Type B pancreatic cell (in vitro differentiated cells): ENCODE measurements around the gene MYL4. TPM values are rescaled to one million over a fixed set of nuclear protein-coding genes. Genes with fewer than 3 reads are reported as not detected.
"Not testable (repeated sequence)": the region's sequence is repeated elsewhere in the genome, so short reads cannot be mapped to it uniquely, and the experiment has no call there.

Experiments used
- DNase-seq: peaks from one replicate; pipeline ENCODE4 v3.0.0; 2021; ENCODE audit warnings: mixed read lengths; ENCODE audit not compliant: unreplicated experiment; ENCODE audit errors: extremely low spot score
- H3K27ac Mint-ChIP-seq: 2 replicates; pipeline ENCODE4 v1.8.0; 2021; ENCODE audit warnings: mild to moderate bottlenecking, mixed read lengths
- H3K27me3 Mint-ChIP-seq: 2 replicates; pipeline ENCODE4 v1.8.0; 2021; ENCODE audit warnings: mixed read lengths
- H3K36me3 Mint-ChIP-seq: 2 replicates; pipeline ENCODE4 v1.8.0; 2021; ENCODE audit warnings: mixed read lengths
- H3K4me1 Mint-ChIP-seq: one replicate; pipeline ENCODE4 v1.8.0; 2021; ENCODE audit warnings: mixed read lengths; ENCODE audit not compliant: unreplicated experiment
- H3K4me3 Mint-ChIP-seq: 2 replicates; pipeline ENCODE4 v1.8.0; 2021; ENCODE audit warnings: mild to moderate bottlenecking, mixed read lengths
- H3K9me3 Mint-ChIP-seq: 2 replicates; pipeline ENCODE4 v1.8.0; 2021; ENCODE audit warnings: mixed read lengths
- CTCF ChIP-seq: fragments of 200-600 bp; sonication (generic); conservative IDR thresholded peaks from 2 replicates; pipeline ENCODE4 v1.5.0; 2021; ENCODE audit warnings: antibody characterized with exemption, mild to moderate bottlenecking
- total RNA-seq: library from RNA; stranded (reverse); gene quantifications from 2 replicates; pipeline ENCODE4 v1.2.1, GENCODE V29; 2021; ENCODE audit warnings: low replicate concordance

The MYL4 gene
- total RNA-seq, 1 donor from 2014 or later = 5.1 TPM

GRCh38 chr17:47180337-47180736 lies 28.8 kb upstream of the MYL4 start:
- DNase-seq = no peak
- no peak overlapping the region for H3K4me3 Mint-ChIP-seq
- H3K36me3 Mint-ChIP-seq = peaks cover 23% of the 10 kb centered on the region
- no peaks in the 10 kb centered on the region for H3K9me3 Mint-ChIP-seq
- H3K27ac Mint-ChIP-seq = no peak overlapping the region
- TF ChIP-seq CTCF = no peak
- no peaks in the 10 kb centered on the region for H3K27me3 Mint-ChIP-seq
- H3K4me1 Mint-ChIP-seq = peaks cover 15% of the 10 kb centered on the region

DNA sequence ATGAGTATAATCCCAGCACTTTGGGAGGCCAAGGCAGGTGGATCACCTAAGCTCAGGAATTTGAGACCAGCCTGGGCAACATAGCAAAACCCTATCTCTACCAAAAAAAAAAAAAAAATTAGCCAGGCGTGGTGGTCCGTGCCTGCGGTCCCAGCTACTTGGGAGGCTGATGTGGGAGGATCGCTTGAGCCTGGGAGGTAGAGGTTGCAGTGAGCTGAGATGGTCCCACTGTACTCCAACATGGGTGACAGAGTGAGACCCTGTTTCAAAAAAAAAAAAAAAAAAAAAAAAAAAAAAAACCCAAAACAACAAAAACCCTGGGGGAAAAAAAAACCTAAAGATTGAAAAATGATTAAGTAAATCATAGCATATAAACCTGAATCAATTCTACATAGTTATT lies 28.2 kb upstream of the MYL4 start:
- H3K4me3 Mint-ChIP-seq, H3K9me3 Mint-ChIP-seq, H3K27me3 Mint-ChIP-seq, DNase-seq, H3K27ac Mint-ChIP-seq: not testable (repeated sequence)
- Mint-ChIP-seq H3K36me3 (peaks cover 25% of the 10 kb centered on the region), H3K4me1 (peaks cover 18% of the 10 kb centered on the region)

DNA sequence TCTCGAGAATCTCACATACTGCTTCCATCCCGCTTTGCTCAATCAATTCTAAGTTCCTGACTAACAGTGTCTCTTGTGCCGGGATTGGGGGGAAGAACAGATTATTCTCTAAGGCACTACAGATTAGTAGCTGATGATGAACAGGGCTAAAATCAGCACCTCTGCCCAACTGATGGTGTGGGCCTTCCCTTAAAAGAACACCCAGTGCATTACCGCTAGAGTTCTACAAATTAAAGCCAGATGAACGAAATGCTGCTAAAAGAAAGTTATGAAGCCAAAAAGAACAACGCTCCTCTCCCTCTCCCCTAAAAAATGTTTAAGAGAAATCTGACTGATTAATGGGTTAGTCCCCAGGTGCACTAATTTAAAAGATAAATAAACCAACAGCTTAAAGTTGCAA lies 24.5 kb upstream of the MYL4 start:
- no peaks in the 10 kb centered on the region for H3K27me3 Mint-ChIP-seq
- H3K36me3 Mint-ChIP-seq = peaks cover 16% of the 10 kb centered on the region
- no peak overlapping the region for H3K27ac Mint-ChIP-seq
- H3K4me1 Mint-ChIP-seq = peaks cover 31% of the 10 kb centered on the region
- DNase-seq = no peak
- peak overlapping the region; percentile 43 for H3K4me3 Mint-ChIP-seq
- no peaks in the 10 kb centered on the region for H3K9me3 Mint-ChIP-seq
- TF ChIP-seq CTCF = no peak

- H3K4me1 Mint-ChIP-seq = peaks cover 35% of the 10 kb centered on the region
- TF ChIP-seq CTCF = no peak
- peak overlapping the region; percentile 97 for H3K4me3 Mint-ChIP-seq
- DNase-seq = no peak
- H3K27ac Mint-ChIP-seq = peak overlapping the region; percentile 98
- no peaks in the 10 kb centered on the region for H3K27me3 Mint-ChIP-seq
- H3K36me3 Mint-ChIP-seq = peaks cover 10% of the 10 kb centered on the region
- H3K9me3 Mint-ChIP-seq = no peaks in the 10 kb centered on the region
These were observed 20.8 kb upstream of the MYL4 start for GRCh38 chr17:47188271-47188875.

- H3K27me3 Mint-ChIP-seq = no peaks in the 10 kb centered on the region
- H3K4me3 Mint-ChIP-seq = peak within 1 kb of the TSS; percentile 97
- peaks cover 35% of the 10 kb centered on the region for H3K4me1 Mint-ChIP-seq
- H3K36me3 Mint-ChIP-seq = peaks cover 10% of the 10 kb centered on the region
- no peaks in the 10 kb centered on the region for H3K9me3 Mint-ChIP-seq
- peak; percentile 99 for DNase-seq
- peak within 1 kb of the TSS; percentile 98 for H3K27ac Mint-ChIP-seq
- no peak for TF ChIP-seq CTCF
These were observed 20.0 kb upstream of the MYL4 start, which contains the start of gene CDC27 for GRCh38 chr17:47188876-47189731. Gene CDC27, minus strand, starts transcription at chr17:47189295. Its CDS starts 123 bp downstream, at chr17:47189172.

GRCh38 chr17:47189732-47190237 lies 19.4 kb upstream of the MYL4 start:
- Mint-ChIP-seq H3K27me3 (peaks cover 3% of the 10 kb centered on the region), H3K27ac (peak overlapping the region; percentile 98), H3K36me3 (peaks cover 10% of the 10 kb centered on the region), H3K4me3 (peak overlapping the region; percentile 97), H3K9me3 (no peaks in the 10 kb centered on the region), H3K4me1 (peaks cover 28% of the 10 kb centered on the region)
- TF ChIP-seq CTCF = no peak
- no peak for DNase-seq
